ENCODE results near the gene ALDH1A1.

ALDH1A1 gene

DNA sequence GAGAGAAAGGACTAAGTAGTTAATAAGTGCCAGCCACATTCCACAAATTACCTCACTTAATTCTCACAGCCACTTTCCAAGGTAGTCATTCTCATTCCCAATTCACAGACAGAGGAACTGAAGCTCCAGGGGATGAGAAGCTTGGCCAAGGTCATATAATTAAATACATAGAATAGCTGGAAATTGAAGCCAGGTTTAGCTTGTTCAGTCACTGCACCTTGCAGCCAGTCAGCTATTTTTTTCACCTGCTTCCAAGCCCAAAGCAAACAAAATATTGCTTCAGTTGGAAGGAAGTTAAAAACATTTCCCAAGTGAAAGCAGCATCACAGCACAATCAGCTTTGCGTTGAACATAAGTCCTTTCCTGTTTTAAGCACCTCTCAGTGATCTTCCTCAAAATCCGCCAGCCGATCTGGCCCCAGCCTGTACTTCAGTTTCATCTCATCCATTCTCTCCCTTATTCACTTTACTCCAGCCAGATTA lies 4.8 kb downstream of the ALDH1A1 start:
- H2AFZ ChIP-seq (ENCODE audit: low read depth), result no peak overlapping the region
- H3K27ac ChIP-seq, result no peak overlapping the region
- H3K4me1 ChIP-seq (ENCODE audit: low read depth, poor library complexity, severe bottlenecking), result no peaks in the 10 kb centered on the region
- no peaks in the 10 kb centered on the region for H3K27me3 ChIP-seq (ENCODE audit: insufficient read depth, low read depth)
- H4K20me1 ChIP-seq (ENCODE audit: insufficient read depth), result no peaks in the 10 kb centered on the region
- no peak overlapping the region for H3K9ac ChIP-seq
- no peak overlapping the region for H3K4me3 ChIP-seq (IDR thresholded peaks at IDR 0.05; ENCODE audit: insufficient read depth, low read depth, low read length)
- H3K4me2 ChIP-seq, result no peak overlapping the region
- TF ChIP-seq, protein P1, sequence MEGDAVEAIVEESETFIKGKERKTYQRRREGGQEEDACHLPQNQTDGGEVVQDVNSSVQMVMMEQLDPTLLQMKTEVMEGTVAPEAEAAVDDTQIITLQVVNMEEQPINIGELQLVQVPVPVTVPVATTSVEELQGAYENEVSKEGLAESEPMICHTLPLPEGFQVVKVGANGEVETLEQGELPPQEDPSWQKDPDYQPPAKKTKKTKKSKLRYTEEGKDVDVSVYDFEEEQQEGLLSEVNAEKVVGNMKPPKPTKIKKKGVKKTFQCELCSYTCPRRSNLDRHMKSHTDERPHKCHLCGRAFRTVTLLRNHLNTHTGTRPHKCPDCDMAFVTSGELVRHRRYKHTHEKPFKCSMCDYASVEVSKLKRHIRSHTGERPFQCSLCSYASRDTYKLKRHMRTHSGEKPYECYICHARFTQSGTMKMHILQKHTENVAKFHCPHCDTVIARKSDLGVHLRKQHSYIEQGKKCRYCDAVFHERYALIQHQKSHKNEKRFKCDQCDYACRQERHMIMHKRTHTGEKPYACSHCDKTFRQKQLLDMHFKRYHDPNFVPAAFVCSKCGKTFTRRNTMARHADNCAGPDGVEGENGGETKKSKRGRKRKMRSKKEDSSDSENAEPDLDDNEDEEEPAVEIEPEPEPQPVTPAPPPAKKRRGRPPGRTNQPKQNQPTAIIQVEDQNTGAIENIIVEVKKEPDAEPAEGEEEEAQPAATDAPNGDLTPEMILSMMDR (conservative IDR thresholded peaks at IDR 0.05; ENCODE audit: low read depth, low read length), result no peak
- H3K79me2 ChIP-seq (ENCODE audit: insufficient read depth, low read depth), result no peaks in the 10 kb centered on the region
- H3K36me3 ChIP-seq (ENCODE audit: insufficient read depth), result no peaks in the 10 kb centered on the region

GRCh38 chr9:72946821-72947220 lies 6.0 kb downstream of the ALDH1A1 start:
- H3K4me3 ChIP-seq (IDR thresholded peaks at IDR 0.05; ENCODE audit: insufficient read depth, low read depth, low read length), result no peak overlapping the region
- H3K79me2 ChIP-seq (ENCODE audit: insufficient read depth, low read depth), result no peaks in the 10 kb centered on the region
- H3K27ac ChIP-seq, result no peak overlapping the region
- no peaks in the 10 kb centered on the region for H4K20me1 ChIP-seq (ENCODE audit: insufficient read depth)
- H3K36me3 ChIP-seq (ENCODE audit: insufficient read depth), result no peaks in the 10 kb centered on the region
- TF ChIP-seq, protein P1 (conservative IDR thresholded peaks at IDR 0.05; ENCODE audit: low read depth, low read length), result no peak
- no peak overlapping the region for H2AFZ ChIP-seq (ENCODE audit: low read depth)
- no peak overlapping the region for H3K4me2 ChIP-seq
- no peaks in the 10 kb centered on the region for H3K4me1 ChIP-seq (ENCODE audit: low read depth, poor library complexity, severe bottlenecking)
- no peaks in the 10 kb centered on the region for H3K27me3 ChIP-seq (ENCODE audit: insufficient read depth, low read depth)
- no peak overlapping the region for H3K9ac ChIP-seq

- Histone ChIP-seq H3K4me3 (IDR thresholded peaks at IDR 0.05; ENCODE audit: insufficient read depth, low read depth, low read length) (no peak overlapping the region), H4K20me1 (ENCODE audit: insufficient read depth) (no peaks in the 10 kb centered on the region), H3K4me2 (no peak overlapping the region), H3K36me3 (ENCODE audit: insufficient read depth) (no peaks in the 10 kb centered on the region), H3K79me2 (ENCODE audit: insufficient read depth, low read depth) (no peaks in the 10 kb centered on the region), H3K27me3 (ENCODE audit: insufficient read depth, low read depth) (no peaks in the 10 kb centered on the region), H2AFZ (ENCODE audit: low read depth) (no peak overlapping the region), H3K27ac (no peak overlapping the region), H3K9ac (no peak overlapping the region), H3K4me1 (ENCODE audit: low read depth, poor library complexity, severe bottlenecking) (no peaks in the 10 kb centered on the region)
- TF ChIP-seq, protein P1 (conservative IDR thresholded peaks at IDR 0.05; ENCODE audit: low read depth, low read length), result no peak
Measured at GRCh38 chr9:72946318-72946717, 6.5 kb downstream of the ALDH1A1 start.

DNA sequence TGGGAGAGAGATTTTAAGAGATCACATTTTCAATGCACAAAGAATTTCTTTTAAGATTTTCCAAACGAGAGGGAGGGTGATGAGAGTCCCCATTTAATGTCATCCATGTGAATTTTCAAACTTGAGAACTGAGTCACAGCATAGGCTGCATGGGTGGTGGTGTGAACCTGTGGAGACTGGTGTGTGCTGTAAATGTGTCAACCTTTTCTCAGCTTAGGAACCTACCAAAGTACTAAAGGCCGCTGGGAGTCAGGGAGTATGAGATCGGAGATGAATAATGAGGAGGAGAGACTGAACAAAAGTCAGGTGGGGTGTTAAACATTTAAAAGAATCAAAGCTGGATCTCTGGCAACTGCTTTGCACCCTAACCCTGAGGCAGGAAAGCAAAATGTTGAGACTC lies 7.5 kb downstream of the ALDH1A1 start:
- Histone ChIP-seq H2AFZ (ENCODE audit: low read depth) (no peak overlapping the region), H3K79me2 (ENCODE audit: insufficient read depth, low read depth) (no peaks in the 10 kb centered on the region), H3K9ac (no peak overlapping the region)

More for the DNA sequence above, 7.5 kb downstream of the ALDH1A1 start:
- Histone ChIP-seq H3K4me3 (IDR thresholded peaks at IDR 0.05; ENCODE audit: insufficient read depth, low read depth, low read length) (no peak overlapping the region), H4K20me1 (ENCODE audit: insufficient read depth) (no peaks in the 10 kb centered on the region), H3K27me3 (ENCODE audit: insufficient read depth, low read depth) (no peaks in the 10 kb centered on the region), H3K4me2 (no peak overlapping the region), H3K36me3 (ENCODE audit: insufficient read depth) (no peaks in the 10 kb centered on the region), H3K27ac (no peak overlapping the region), H3K4me1 (ENCODE audit: low read depth, poor library complexity, severe bottlenecking) (no peaks in the 10 kb centered on the region)
- TF ChIP-seq, protein P1 (conservative IDR thresholded peaks at IDR 0.05; ENCODE audit: low read depth, low read length), result no peak
